ENCODE measurements around the gene PCDHGA5.

The PCDHGA5 gene

DNA sequence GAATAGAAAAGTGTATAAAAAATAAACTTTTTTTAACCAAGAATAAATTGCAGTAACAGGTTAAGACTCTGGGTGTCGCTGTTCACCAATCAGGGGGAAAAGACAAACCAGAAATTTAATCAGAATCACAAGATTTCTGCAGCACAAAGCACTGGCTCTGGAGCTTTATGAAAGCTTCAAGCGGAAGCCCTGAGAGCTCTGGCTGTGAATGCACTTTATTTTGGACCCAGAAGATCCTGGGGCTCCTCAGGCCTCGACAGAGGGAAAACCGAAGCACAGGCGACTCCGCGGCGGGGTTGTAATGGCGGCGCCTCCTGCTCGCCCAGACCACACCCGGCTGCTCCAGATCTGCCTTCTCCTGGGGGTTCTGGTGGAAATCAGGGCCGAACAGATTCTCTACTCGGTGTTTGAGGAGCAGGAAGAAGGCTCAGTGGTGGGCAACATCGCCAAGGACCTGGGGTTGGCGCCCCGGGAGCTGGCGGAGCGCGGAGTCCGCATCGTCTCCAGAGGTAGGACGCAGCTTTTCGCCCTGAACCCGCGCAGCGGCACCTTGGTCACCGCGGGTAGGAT is 9.0 kb upstream of the PCDHGA5 start, which contains the start of gene PCDHGA4:
Gene PCDHGA4 (plus strand): TSS at position 122 of the 570 bp plus-strand sequence. CDS start 87 bp downstream, at position 209.
- DNase-seq (ENCODE audit: low spot score), result no peak
- in situ Hi-C loops (cut with MboI; ENCODE audit: low pct_unique_long_range_greater_than_20kb, low sequenced_read_pairs, unreplicated experiment), result no loop called here
- TF ChIP-seq, protein P1, sequence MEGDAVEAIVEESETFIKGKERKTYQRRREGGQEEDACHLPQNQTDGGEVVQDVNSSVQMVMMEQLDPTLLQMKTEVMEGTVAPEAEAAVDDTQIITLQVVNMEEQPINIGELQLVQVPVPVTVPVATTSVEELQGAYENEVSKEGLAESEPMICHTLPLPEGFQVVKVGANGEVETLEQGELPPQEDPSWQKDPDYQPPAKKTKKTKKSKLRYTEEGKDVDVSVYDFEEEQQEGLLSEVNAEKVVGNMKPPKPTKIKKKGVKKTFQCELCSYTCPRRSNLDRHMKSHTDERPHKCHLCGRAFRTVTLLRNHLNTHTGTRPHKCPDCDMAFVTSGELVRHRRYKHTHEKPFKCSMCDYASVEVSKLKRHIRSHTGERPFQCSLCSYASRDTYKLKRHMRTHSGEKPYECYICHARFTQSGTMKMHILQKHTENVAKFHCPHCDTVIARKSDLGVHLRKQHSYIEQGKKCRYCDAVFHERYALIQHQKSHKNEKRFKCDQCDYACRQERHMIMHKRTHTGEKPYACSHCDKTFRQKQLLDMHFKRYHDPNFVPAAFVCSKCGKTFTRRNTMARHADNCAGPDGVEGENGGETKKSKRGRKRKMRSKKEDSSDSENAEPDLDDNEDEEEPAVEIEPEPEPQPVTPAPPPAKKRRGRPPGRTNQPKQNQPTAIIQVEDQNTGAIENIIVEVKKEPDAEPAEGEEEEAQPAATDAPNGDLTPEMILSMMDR (IDR thresholded peaks at IDR 0.05; ENCODE audit: extremely low read depth, insufficient read depth, missing control alignments), result peak; percentile 22

GRCh38 chr5:141355641-141356040 is 8.3 kb upstream of the PCDHGA5 start:
- DNase-seq (ENCODE audit: low spot score), result no peak
- TF ChIP-seq, protein P1 (IDR thresholded peaks at IDR 0.05; ENCODE audit: extremely low read depth, insufficient read depth, missing control alignments), result no peak
- in situ Hi-C loops (cut with MboI; ENCODE audit: low pct_unique_long_range_greater_than_20kb, low sequenced_read_pairs, unreplicated experiment), result no loop called here

DNA sequence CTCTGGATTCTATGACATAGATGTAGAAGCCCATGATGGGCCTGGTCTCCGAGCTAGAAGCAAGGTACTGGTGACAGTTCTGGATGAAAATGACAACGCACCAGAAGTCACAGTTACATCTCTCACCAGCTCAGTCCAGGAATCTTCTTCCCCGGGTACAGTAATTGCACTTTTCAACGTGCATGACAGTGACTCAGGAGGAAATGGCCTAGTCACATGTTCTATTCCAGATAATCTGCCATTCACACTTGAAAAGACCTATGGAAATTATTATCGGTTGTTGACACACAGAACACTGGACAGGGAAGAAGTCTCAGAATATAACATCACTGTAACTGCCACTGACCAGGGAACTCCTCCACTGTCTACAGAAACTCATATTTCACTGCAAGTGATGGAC is 7.8 kb upstream of the PCDHGA5 start:
- no peak for DNase-seq (ENCODE audit: low spot score)
- in situ Hi-C loops (cut with MboI; ENCODE audit: low pct_unique_long_range_greater_than_20kb, low sequenced_read_pairs, unreplicated experiment), result no loop called here
- TF ChIP-seq, protein P1 (IDR thresholded peaks at IDR 0.05; ENCODE audit: extremely low read depth, insufficient read depth, missing control alignments), result no peak

- in situ Hi-C loops (cut with MboI; ENCODE audit: low pct_unique_long_range_greater_than_20kb, low sequenced_read_pairs, unreplicated experiment), result no loop called here
- TF ChIP-seq, protein P1 (IDR thresholded peaks at IDR 0.05; ENCODE audit: extremely low read depth, insufficient read depth, missing control alignments), result no peak
- DNase-seq (ENCODE audit: low spot score), result no peak
These were observed 7.0 kb upstream of the PCDHGA5 start for GRCh38 chr5:141356950-141357349.

- peak; percentile 61 for DNase-seq (ENCODE audit: low spot score)
- in situ Hi-C loops (cut with MboI; ENCODE audit: low pct_unique_long_range_greater_than_20kb, low sequenced_read_pairs, unreplicated experiment), result no loop called here
- TF ChIP-seq, protein P1 (IDR thresholded peaks at IDR 0.05; ENCODE audit: extremely low read depth, insufficient read depth, missing control alignments), result peak; percentile 40
These were observed 4.1 kb upstream of the PCDHGA5 start, which contains the start of gene PCDHGB2 for GRCh38 chr5:141359790-141360426. TSS of gene PCDHGB2 (plus strand) at chr5:141359994. CDS start at chr5:141360136, 142 bp downstream.

DNA sequence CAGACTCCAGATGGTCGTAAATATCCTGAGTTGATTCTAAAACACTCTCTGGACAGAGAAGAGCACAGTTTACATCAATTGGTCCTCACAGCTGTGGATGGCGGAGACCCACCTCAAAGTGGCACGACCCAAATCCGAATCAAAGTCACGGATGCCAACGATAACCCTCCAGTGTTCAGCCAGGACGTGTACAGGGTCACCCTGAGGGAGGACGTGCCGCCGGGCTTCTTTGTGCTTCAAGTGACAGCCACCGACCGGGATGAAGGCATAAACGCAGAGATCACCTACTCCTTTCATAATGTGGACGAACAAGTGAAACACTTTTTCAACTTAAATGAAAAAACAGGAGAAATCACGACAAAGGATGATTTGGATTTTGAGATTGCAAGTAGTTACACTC is 3.3 kb upstream of the PCDHGA5 start:
- DNase-seq (ENCODE audit: low spot score), result no peak
- TF ChIP-seq, protein P1 (IDR thresholded peaks at IDR 0.05; ENCODE audit: extremely low read depth, insufficient read depth, missing control alignments), result no peak
- in situ Hi-C loops (cut with MboI; ENCODE audit: low pct_unique_long_range_greater_than_20kb, low sequenced_read_pairs, unreplicated experiment), result no loop called here

All from GM13977 (cell line).